K562 (cell line): ENCODE data around the gene ACP5. TPM values are rescaled to one million over a fixed set of nuclear protein-coding genes. Genes with fewer than 3 reads are reported as not detected.
A peak's percentile ranks its signal among the peaks of the same experiment; 100 is the strongest.

Experiments
- ATAC-seq: fragments of 200-7000 bp; cut with Tn5 transposase; 3 replicates; pipeline ENCODE4 v1.9.1; 2020; ENCODE audit warnings: moderate library complexity
- BruUV-seq: library from RNA; stranded (reverse); fragments of 400-500 nt; replicated peaks from 2 replicates; lab custom pipeline; 2021; lab: Mats Ljungman, UMichigan
- CTCF ChIA-PET: fragments of 300-600 bp; formaldehyde crosslinking; extraction: SDS; loops from one replicate; lab custom pipeline; 2021; ENCODE audit warnings: low intra/inter-chr PET ratio; lab: Yijun Ruan, JAX
- POLR2A ChIA-PET: fragments of 300-600, 350-650 bp; sonication (Branson Sonifier 250); formaldehyde crosslinking; extraction: SDS; loops from one replicate; lab custom pipeline; 2021; ENCODE audit warnings: antibody characterized with exemption, inconsistent platforms; lab: Yijun Ruan, JAX
- DNase-seq, 4 experiments: peaks; one replicate each; pipeline versions ENCODE4 v3.0.0 to v3.0.0-alpha.2; 2011 to 2018; ENCODE audit warnings: low spot score in 3 of 4, mixed read lengths in 3 of 4; ENCODE audit errors: extremely low read depth in 1 of 4
- FAIRE-seq: peaks from 2 replicates; lab custom pipeline; 2011; peaks lifted over from hg19 to GRCh38; lab: Jason Lieb, UNC
- H2AFZ ChIP-seq: 2 replicates; pipeline ENCODE4 v1.6.0; 2011; ENCODE audit warnings: low read depth, low read length, control low read depth, inconsistent platforms
- H3K27ac ChIP-seq: fragments of 200-600 bp; 3 replicates; pipeline ENCODE4 v1.8.0; 2011; ENCODE audit warnings: low read depth, mild to moderate bottlenecking, control low read depth, inconsistent platforms, low read length, moderate library complexity, mixed read lengths; ENCODE audit errors: extremely low read depth
- H3K27me3 ChIP-seq, 2 experiments: fragments of 300-600 bp in 1 of 2; 2 replicates in 1 of 2; 3 replicates in 1 of 2; pipeline versions ENCODE4 v1.6.0 to v1.8.0; 2011; ENCODE audit warnings: inconsistent platforms in 2 of 2, low read length in 2 of 2, mild to moderate bottlenecking in 1 of 2, mixed read lengths in 1 of 2, moderate library complexity in 1 of 2; ENCODE audit not compliant: control insufficient read depth in 2 of 2, insufficient read depth in 2 of 2
- H3K36me3 ChIP-seq: fragments of 300-600 bp; 3 replicates; pipeline ENCODE4 v1.8.0; 2011; ENCODE audit warnings: mild to moderate bottlenecking, low read length, inconsistent platforms; ENCODE audit not compliant: control insufficient read depth, insufficient read depth
- H3K4me1 ChIP-seq, 2 experiments: fragments of 200-600 bp in 1 of 2; replicated peaks in 1 of 2; 2 replicates in 1 of 2; 3 replicates in 1 of 2; pipeline versions ENCODE4 v1.5.1 to v1.8.0; 2011; ENCODE audit warnings: inconsistent platforms in 2 of 2, low read length in 2 of 2, mild to moderate bottlenecking in 1 of 2, mixed read lengths in 1 of 2, moderate library complexity in 1 of 2; ENCODE audit not compliant: control insufficient read depth in 2 of 2, insufficient read depth in 2 of 2
- H3K4me2 ChIP-seq: 2 replicates; pipeline ENCODE4 v1.6.1; 2011; ENCODE audit warnings: low read length, control low read depth, inconsistent platforms, mixed read lengths; ENCODE audit not compliant: insufficient read depth
- H3K4me3 ChIP-seq: fragments of 200-600 bp; sonication (generic), shearing (Covaris generic); 2 replicates; pipeline ENCODE4 v1.5.1; 2016; ENCODE audit warnings: control low read depth, inconsistent platforms
- H3K79me2 ChIP-seq: fragments of 200-600 bp; 3 replicates; pipeline ENCODE4 v1.8.0; 2011; ENCODE audit warnings: low read length, inconsistent platforms; ENCODE audit not compliant: control insufficient read depth, insufficient read depth
- H3K9ac ChIP-seq, 2 experiments: 2 replicates each; pipeline versions ENCODE4 v1.6.0 to v1.6.1; 2011; ENCODE audit warnings: low read depth in 2 of 2, low read length in 2 of 2, control low read depth in 1 of 2, inconsistent platforms in 1 of 2, mild to moderate bottlenecking in 1 of 2, mixed read lengths in 1 of 2; ENCODE audit not compliant: insufficient read depth in 1 of 2
- H3K9me1 ChIP-seq: one replicate; pipeline ENCODE4 v1.6.0; 2011; ENCODE audit warnings: inconsistent platforms, mild to moderate bottlenecking, low read length, moderate library complexity; ENCODE audit not compliant: control insufficient read depth, insufficient read depth
- H3K9me3 ChIP-seq: replicated peaks from 2 replicates; pipeline ENCODE4 v1.5.1; 2011; ENCODE audit warnings: low read depth, low read length, inconsistent platforms; ENCODE audit not compliant: control insufficient read depth, insufficient read depth
- H4K20me1 ChIP-seq: replicated peaks from 2 replicates; pipeline ENCODE4 v1.6.1; 2011; ENCODE audit warnings: low read length, inconsistent platforms, mixed read lengths; ENCODE audit not compliant: control insufficient read depth, insufficient read depth
- CEBPG ChIP-seq, 3 experiments: fragments of 200-800 bp in 1 of 3; sonication (Bioruptor generic) in 1 of 3; sonication (generic) in 1 of 3; formaldehyde crosslinking in 1 of 3; IDR thresholded peaks in 2 of 3; conservative IDR thresholded peaks in 1 of 3; 2 replicates each; pipeline versions ENCODE4 v1.6.1 to v1.8.0; 2016 to 2022; ENCODE audit warnings: missing compliant biosample characterization in 2 of 3, missing genetic modification characterization in 2 of 3, mild to moderate bottlenecking in 1 of 3, missing genetic modification reagents in 1 of 3
- CREB3L1 ChIP-seq: fragments of 450-650 bp; IDR thresholded peaks from 2 replicates; pipeline ENCODE4 v1.6.1; 2014; ENCODE audit warnings: low read depth, mild to moderate bottlenecking, moderate library complexity, borderline replicate concordance
- RBM22 ChIP-seq: fragments of 200-400 bp; formaldehyde crosslinking; IDR thresholded peaks from 2 replicates; pipeline ENCODE4 v1.6.1; 2018; ENCODE audit warnings: low read length, low read depth; ENCODE audit not compliant: poor library complexity, severe bottlenecking
- RFX5 ChIP-seq: IDR thresholded peaks from 2 replicates; pipeline ENCODE4 v1.6.1; 2011; ENCODE audit warnings: low read depth, mild to moderate bottlenecking, improper control_type of control experiment, low read length
- TEAD4 ChIP-seq, 2 experiments: sonication (generic) in 1 of 2; formaldehyde crosslinking in 1 of 2; IDR thresholded peaks; 2 replicates each; pipeline versions ENCODE4 v1.6.1 to v1.8.0; 2012 to 2022; ENCODE audit warnings: borderline replicate concordance in 1 of 2, inconsistent platforms in 1 of 2, low read length in 1 of 2, mild to moderate bottlenecking in 1 of 2, missing genetic modification reagents in 1 of 2
- ZNF644 ChIP-seq: fragments of 200-800 bp; sonication (Bioruptor generic); IDR thresholded peaks from 2 replicates; pipeline ENCODE4 v1.6.1; 2016; ENCODE audit warnings: low read depth, missing genetic modification characterization, missing compliant biosample characterization
- WGBS: fragments of 100-300 bp; shearing (Covaris generic); methylation state at CpG from one replicate; pipeline ENCODE4 v1.1.6; 2016; ENCODE audit warnings: low coverage, mixed read lengths; ENCODE audit not compliant: insufficient coverage; ENCODE audit errors: missing lambda C conversion rate; 5-methylcytosine and 5-hydroxymethylcytosine counted together
- in situ Hi-C: fragments of 300-500 bp; cut with MboI; formaldehyde crosslinking; loops from 4 replicates; pipeline ENCODE4 v1.15.0; 2018; ENCODE audit warnings: inconsistent platforms, mixed read lengths
- intact Hi-C: fragments of 100-400 bp; cut with micrococcal nuclease; formaldehyde crosslinking; loops from 2 replicates; pipeline ENCODE4 v1.14.2; 2022
- polyA plus RNA-seq, 8 experiments: library from polyadenylated mRNA; depleted of rRNA in 4 of 8; stranded (reverse) in 5 of 8; unstranded in 3 of 8; fragments of >200 nt; fragmentation: Nextera tagmentation in 2 of 8; fragmentation: Illumina TruSeq in 1 of 8; extraction: Ambion mirVana in 2 of 8; extraction: Trizol in 1 of 8; gene quantifications; 2 replicates each; pipeline versions ENCODE4 v1.2.1 to v1.2.3, GENCODE V29; 2011 to 2014; ENCODE audit warnings: inconsistent platforms in 1 of 8, missing spikeins in 1 of 8
- total RNA-seq, 7 experiments: library from RNA; depleted of rRNA in 6 of 7; stranded (reverse); fragments of >200 nt in 6 of 7; fragmentation: Illumina TruSeq in 2 of 7; extraction: Trizol in 2 of 7; gene quantifications; 2 replicates each; pipeline versions ENCODE4 v1.2.1 to v1.2.3, GENCODE V29; 2011 to 2021; ENCODE audit warnings: low replicate concordance in 1 of 7
- TF ChIP-seq, protein P1 (sequence below): fragments of 250-450 bp; sonication (Bioruptor Pico); IDR thresholded peaks from 2 replicates; pipeline ENCODE4 v1.5.0; 2021; ENCODE audit warnings: mild to moderate bottlenecking, moderate library complexity

Gene ACP5
- total and polyA plus RNA-seq, 9 of the 15 experiments (the other 6 are each of a cell fraction or from before 2014, with no cell fraction given) = 0.06 to 1.1 (median 0.31) TPM; not detected in 1

DNA sequence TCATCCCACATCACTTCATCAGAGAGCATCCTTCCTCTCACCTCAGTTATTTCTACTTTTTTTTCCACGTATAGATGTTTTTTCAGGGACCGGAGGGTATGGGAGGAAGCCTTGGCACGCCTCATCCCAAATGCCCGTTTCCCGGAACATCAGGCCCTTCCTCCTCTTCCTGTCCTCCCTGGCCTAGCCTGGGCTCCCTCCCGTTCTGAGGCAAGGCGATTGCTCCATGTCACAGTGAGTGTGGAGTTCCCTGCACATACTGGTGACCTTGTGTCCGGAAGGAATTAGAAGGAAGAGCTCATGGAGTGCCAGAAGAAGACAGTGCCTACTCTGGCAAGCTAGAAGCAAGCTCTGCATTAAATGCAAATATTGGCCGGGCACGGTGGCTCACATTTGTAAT lies 18.7 kb upstream of the ACP5 start:
- ATAC-seq = no peak
- POLR2A ChIA-PET = interaction anchor here (0.7 kb wide), 1 partner anchor 98 kb away, joined by 3 read pairs; no protein-coding TSS in a partner anchor
- TF ChIP-seq ZNF644 (no peak), CEBPG (CRISPR knock-in tag; IDR thresholded peaks at IDR 0.05) (0 out of 2 replicates have a peak, but pooled peaks have one; percentile 20), CEBPG (tag; conservative IDR thresholded peaks at IDR 0.05 in 1 of 2, IDR thresholded peaks at IDR 0.05 in 1 of 2) (no peak), RBM22 (no peak), RFX5 (no peak), CREB3L1 (no peak), TEAD4 (IDR thresholded peaks at IDR 0.05; ENCODE audit: low read length) (no peak), TEAD4 (CRISPR knock-in tag; IDR thresholded peaks at IDR 0.05; ENCODE audit: borderline replicate concordance) (0 out of 2 replicates have a peak, but pooled peaks have one; percentile 50)
- TF ChIP-seq, protein P1, sequence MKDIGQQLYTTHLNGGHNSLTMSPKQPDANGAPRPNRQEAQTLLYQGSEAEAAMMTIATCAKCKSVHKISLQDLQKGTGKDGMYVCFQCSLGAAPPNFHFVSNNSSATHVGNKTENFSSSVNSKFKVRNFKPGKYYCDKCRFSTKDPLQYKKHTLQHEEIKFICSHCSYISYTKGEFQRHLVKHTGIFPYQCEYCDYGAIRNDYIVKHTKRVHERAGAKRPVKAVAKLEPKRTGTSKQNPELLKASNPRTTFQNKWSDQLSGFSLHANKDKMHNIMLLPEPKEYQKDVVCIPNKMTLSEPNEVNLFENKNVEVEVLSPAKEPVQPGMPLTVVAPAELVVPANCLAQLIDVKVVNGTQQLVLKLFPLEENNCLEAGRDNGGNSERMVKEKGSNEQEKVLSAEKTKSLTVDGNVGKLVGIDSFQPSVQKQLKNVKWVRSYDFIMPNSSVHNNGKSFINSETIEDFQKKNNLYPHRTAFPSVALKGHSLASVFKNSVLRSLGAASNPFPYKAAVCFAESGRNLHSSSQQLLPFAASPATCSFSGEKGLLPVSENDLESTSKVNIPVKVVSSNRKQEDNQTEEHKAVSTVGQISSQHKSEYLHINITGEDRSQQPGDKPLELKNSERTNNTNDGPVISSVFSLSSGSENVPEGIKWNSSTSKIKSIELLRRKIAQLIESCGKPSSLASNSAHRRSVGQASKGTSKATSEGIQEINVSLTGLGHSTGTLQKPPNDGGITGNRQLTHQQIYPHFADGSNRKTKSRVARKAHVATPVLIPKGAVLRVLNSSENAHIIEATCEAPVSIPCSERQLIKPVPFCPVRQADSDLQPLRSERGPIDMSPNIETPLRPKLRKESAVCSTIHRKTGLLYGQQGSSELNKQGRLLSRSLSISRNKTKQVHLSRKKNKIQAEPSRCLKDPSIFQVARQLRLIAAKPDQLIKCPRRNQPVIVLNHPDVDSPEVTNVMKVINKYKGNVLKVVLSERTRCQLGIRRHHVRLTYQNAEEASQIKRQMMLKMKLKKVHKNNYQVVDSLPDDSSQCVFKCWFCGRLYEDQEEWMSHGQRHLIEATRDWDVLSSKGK = no peak
- TF ChIP-seq, all 486 proteins: peak for 2
- DNase-seq (no peak), FAIRE-seq (no peak)
- CTCF ChIA-PET = no interaction called here
- H3K9me3 ChIP-seq = peaks cover 2% of the 10 kb centered on the region; the same call in 1 of the 2 replicates
- H2AFZ ChIP-seq = 0 out of 2 replicates have a peak overlapping the region, but pooled peaks have one; percentile 83
- H3K4me3 ChIP-seq = no peak overlapping the region
- peaks cover 7 to 15% of the 10 kb centered on the region in 2 experiments for H3K4me1 ChIP-seq
- H4K20me1 ChIP-seq = no peaks in the 10 kb centered on the region
- no peaks in the 10 kb centered on the region for H3K9me1 ChIP-seq
- H3K9ac ChIP-seq = no peak overlapping the region; a peak in 1 of 4 replicates
- H3K4me2 ChIP-seq = no peak overlapping the region
- H3K79me2 ChIP-seq = peaks cover 38% of the 10 kb centered on the region
- intact Hi-C loops = no loop called here
- WGBS = over 99% methylated on average over 9 of the region's 10 CpGs
- H3K27me3 ChIP-seq = no peaks in the 10 kb centered on the region
- H3K27ac ChIP-seq = peak overlapping the region; percentile 54; the same call in 2 of the 3 replicates
- TSS peak; percentile 89 for BruUV-seq
- in situ Hi-C loops = no loop called here
- H3K36me3 ChIP-seq = peaks cover 18% of the 10 kb centered on the region
